Measurements from ENCODE around the gene DNAJA3.
A peak's percentile ranks its signal among the peaks of the same experiment; 100 is the strongest.

The DNAJA3 gene

GRCh38 chr16:4410335-4411075 is 15.2 kb upstream of the DNAJA3 start:
- TF ChIP-seq, protein P1, sequence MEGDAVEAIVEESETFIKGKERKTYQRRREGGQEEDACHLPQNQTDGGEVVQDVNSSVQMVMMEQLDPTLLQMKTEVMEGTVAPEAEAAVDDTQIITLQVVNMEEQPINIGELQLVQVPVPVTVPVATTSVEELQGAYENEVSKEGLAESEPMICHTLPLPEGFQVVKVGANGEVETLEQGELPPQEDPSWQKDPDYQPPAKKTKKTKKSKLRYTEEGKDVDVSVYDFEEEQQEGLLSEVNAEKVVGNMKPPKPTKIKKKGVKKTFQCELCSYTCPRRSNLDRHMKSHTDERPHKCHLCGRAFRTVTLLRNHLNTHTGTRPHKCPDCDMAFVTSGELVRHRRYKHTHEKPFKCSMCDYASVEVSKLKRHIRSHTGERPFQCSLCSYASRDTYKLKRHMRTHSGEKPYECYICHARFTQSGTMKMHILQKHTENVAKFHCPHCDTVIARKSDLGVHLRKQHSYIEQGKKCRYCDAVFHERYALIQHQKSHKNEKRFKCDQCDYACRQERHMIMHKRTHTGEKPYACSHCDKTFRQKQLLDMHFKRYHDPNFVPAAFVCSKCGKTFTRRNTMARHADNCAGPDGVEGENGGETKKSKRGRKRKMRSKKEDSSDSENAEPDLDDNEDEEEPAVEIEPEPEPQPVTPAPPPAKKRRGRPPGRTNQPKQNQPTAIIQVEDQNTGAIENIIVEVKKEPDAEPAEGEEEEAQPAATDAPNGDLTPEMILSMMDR (IDR thresholded peaks at IDR 0.05; ENCODE audit: borderline replicate concordance, insufficient read depth, low read depth, low read length), result no peak
- H3K4me3 ChIP-seq (ENCODE audit: low read depth, low read length), result no peak overlapping the region

DNA sequence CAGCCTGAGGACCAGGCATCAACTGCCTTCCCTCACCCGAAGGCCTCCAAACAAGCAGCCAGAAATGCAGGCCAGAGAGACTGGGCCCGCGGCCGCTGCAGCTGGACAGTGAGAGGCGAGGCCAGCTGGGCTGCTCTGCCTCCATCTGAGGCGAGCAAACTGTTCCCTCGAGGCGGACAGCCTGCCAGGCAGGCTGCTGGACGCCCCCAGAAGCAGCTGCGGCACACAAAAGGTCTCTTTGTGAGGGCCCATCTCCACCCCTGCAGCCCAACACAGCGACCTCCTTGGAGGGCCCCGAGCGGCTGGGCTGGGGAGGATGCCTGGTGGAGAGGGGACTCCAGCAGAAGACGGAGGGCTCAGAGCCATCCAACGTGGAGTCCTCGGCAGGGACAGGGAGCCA is 14.0 kb upstream of the DNAJA3 start:
- TF ChIP-seq, protein P1 (IDR thresholded peaks at IDR 0.05; ENCODE audit: borderline replicate concordance, insufficient read depth, low read depth, low read length), result no peak
- H3K4me3 ChIP-seq (ENCODE audit: low read depth, low read length), result no peak overlapping the region

DNA sequence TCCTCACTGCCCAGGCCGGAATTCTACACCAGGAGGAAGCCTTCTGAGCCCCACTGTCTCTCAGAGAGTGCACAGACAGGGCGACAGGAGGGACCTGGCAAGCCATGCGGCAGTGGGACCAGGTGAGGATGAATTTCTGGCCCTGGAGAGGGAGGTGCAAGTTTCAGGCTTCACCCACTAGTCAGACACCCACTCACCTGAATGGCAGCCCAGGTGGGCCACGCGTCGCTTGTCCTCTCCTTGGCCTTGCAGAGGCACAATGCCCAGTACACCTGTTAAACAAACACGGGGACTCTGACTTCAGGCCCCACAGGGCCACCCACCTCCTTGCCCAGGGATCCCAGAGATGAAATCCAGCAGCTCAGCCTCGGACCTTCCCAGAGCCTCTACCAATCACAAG is 13.5 kb upstream of the DNAJA3 start:
- H3K4me3 ChIP-seq (ENCODE audit: low read depth, low read length), result no peak overlapping the region
- TF ChIP-seq, protein P1 (IDR thresholded peaks at IDR 0.05; ENCODE audit: borderline replicate concordance, insufficient read depth, low read depth, low read length), result no peak

GRCh38 chr16:4412854-4413253 is 12.8 kb upstream of the DNAJA3 start:
- TF ChIP-seq, protein P1 (IDR thresholded peaks at IDR 0.05; ENCODE audit: borderline replicate concordance, insufficient read depth, low read depth, low read length), result no peak
- no peak overlapping the region for H3K4me3 ChIP-seq (ENCODE audit: low read depth, low read length)

GRCh38 chr16:4414187-4414917 is 11.3 kb upstream of the DNAJA3 start:
- TF ChIP-seq, protein P1 (IDR thresholded peaks at IDR 0.05; ENCODE audit: borderline replicate concordance, insufficient read depth, low read depth, low read length), result no peak
- peak overlapping the region; percentile 93 for H3K4me3 ChIP-seq (ENCODE audit: low read depth, low read length)

DNA sequence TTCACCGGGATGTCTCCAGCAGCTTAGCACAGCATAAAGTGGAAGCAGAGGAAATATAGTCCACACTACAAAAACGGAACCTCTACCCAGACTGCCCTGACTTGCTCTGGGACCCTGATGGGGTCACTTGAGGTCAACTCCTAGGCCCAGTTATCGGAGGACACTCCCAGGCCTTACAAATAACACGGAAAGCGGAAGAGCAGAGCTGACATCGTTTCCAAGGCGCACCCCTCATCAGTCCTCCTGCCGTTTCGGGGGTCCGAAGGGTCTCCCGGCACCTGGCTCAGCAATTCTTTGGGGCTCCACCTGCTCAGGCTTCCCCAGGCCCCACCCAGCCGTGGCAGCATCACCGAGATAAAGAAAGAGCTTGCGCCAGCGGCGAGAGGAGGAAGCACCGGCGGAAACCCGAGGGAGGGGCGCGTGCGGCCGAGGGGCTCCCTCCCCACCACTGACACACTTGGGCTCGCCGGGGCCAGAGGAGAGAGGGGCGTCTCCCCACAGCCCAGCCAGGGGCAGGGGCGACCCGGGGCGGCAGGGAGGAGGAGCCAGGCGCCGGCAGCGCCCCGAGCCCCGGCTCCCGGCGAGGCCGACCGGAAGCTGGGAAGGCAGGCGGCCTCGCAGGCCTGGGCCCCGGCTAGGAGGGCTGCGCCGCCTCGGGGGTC is 10.0 kb upstream of the DNAJA3 start:
- H3K4me3 ChIP-seq (ENCODE audit: low read depth, low read length), result peak overlapping the region; percentile 93
- TF ChIP-seq, protein P1 (IDR thresholded peaks at IDR 0.05; ENCODE audit: borderline replicate concordance, insufficient read depth, low read depth, low read length), result no peak
